ENCODE measurements around the gene INKA1. TPM values are rescaled to one million over a fixed set of nuclear protein-coding genes. Genes with fewer than 3 reads are reported as not detected.

The INKA1 gene
- total and polyA plus RNA-seq, 2 of the 8 experiments (the other 6 are each of a cell fraction or from before 2014, with no cell fraction given) = 1.3 to 4.7 TPM

DNA sequence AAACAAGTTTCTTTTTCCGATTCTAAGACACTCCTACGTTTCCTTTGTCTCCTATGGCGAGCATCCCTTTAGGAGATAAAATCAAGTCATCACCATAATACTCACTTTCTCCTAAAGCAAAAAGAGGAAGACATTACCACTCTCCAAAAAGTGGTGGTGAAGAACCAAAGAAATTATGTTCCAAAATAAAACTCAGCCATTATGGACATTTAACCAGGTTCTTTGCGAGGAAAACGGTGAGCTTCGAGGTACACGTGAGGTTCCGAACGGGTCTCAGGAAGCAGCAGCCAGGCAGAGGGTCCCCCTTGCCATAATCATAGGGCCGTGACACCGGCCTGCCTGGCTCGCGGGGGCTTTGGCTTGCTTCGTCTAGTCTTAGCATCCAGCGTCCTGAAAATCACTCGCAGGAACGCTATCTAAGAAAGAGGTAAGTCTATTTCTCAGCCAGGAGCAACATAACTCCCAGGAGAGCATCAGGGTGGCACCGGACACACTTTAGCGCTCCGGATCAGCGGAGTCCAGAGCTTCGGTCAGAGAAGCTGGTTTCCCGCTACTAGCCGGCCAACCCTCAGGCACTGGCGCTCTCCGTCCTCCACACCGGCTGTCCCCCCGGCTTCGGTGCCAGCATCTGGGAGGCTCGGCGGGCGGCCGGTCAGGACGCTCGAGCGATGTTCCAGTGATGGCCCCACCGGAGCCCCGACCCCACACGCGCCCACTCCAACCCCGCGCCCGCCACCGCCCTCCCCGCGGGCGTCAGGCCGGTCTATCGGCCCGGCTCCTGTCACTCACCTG lies 17.3 kb upstream of the INKA1 start (continued):
- TF ChIP-seq TAF1 (IDR thresholded peaks at IDR 0.05; ENCODE audit: low read depth, low read length) (0 out of 2 replicates have a peak, but pooled peaks have one; percentile 7), EGR1 (IDR thresholded peaks at IDR 0.05; ENCODE audit: borderline replicate concordance, low read depth, low read length) (no peak), TCF12 (IDR thresholded peaks at IDR 0.05; ENCODE audit: low read depth, low read length) (no peak), POLR2AphosphoS5 (IDR thresholded peaks at IDR 0.05; ENCODE audit: low read depth, low read length) (no peak; the same call in 1 of the 2 replicates), TBP (IDR thresholded peaks at IDR 0.05; ENCODE audit: low read depth, low read length) (no peak)
